GM23338 (cell line): ENCODE data around the gene HRK. TPM values are rescaled to one million over a fixed set of nuclear protein-coding genes. Genes with fewer than 3 reads are reported as not detected.

ENCODE experiments used
- ATAC-seq: fragments of 200-7000 bp; cut with Tn5 transposase; 3 replicates; pipeline ENCODE4 v1.9.1; 2020
- DNase-seq: peaks from one replicate; pipeline ENCODE4 v3.0.0-alpha.2; 2015; ENCODE audit warnings: low spot score
- H2AFZ ChIP-seq: fragments of 200-600 bp; sonication (generic); 2 replicates; pipeline ENCODE4 v1.8.0; 2016; ENCODE audit warnings: antibody characterized with exemption, mild to moderate bottlenecking, moderate library complexity
- H3F3A ChIP-seq: fragments of 200-600 bp; sonication (generic); replicated peaks from 2 replicates; pipeline ENCODE4 v1.8.0; 2017; ENCODE audit warnings: antibody characterized with exemption, mixed run types, low read depth
- H3K27ac ChIP-seq: fragments of 200-600 bp; sonication (generic); 2 replicates; pipeline ENCODE4 v1.6.1; 2016; ENCODE audit warnings: low read depth
- H3K27me3 ChIP-seq: fragments of 200-600 bp; sonication (generic); 2 replicates; pipeline ENCODE4 v1.8.0; 2016; ENCODE audit warnings: mild to moderate bottlenecking, mixed run types, moderate library complexity; ENCODE audit not compliant: insufficient read depth
- H3K36me3 ChIP-seq: fragments of 200-600 bp; sonication (generic); 2 replicates; pipeline ENCODE4 v1.8.0; 2016; ENCODE audit warnings: mild to moderate bottlenecking; ENCODE audit not compliant: insufficient read depth
- H3K4me1 ChIP-seq: fragments of 200-600 bp; sonication (generic); 2 replicates; pipeline ENCODE4 v1.8.0; 2016; ENCODE audit warnings: mild to moderate bottlenecking, moderate library complexity; ENCODE audit not compliant: insufficient read depth
- H3K4me2 ChIP-seq: fragments of 200-600 bp; sonication (generic); 2 replicates; pipeline ENCODE4 v1.7.1; 2017; ENCODE audit warnings: mixed run types
- H3K4me3 ChIP-seq: fragments of 200-600 bp; sonication (generic); 2 replicates; pipeline ENCODE4 v1.6.1; 2016; ENCODE audit warnings: mixed run types
- H3K79me2 ChIP-seq: fragments of 200-600 bp; sonication (generic); replicated peaks from 2 replicates; pipeline ENCODE4 v1.8.0; 2017; ENCODE audit warnings: mild to moderate bottlenecking; ENCODE audit not compliant: insufficient read depth
- H3K9me2 ChIP-seq: fragments of 200-600 bp; sonication (generic); 2 replicates; pipeline ENCODE4 v1.8.0; 2017; ENCODE audit not compliant: insufficient read depth
- H4K20me1 ChIP-seq: fragments of 200-600 bp; sonication (generic); replicated peaks from 2 replicates; pipeline ENCODE4 v1.8.0; 2017; ENCODE audit warnings: mild to moderate bottlenecking; ENCODE audit not compliant: insufficient read depth
- H3K27ac Mint-ChIP-seq: 2 replicates; pipeline ENCODE4 v1.8.0; 2020; ENCODE audit warnings: inconsistent platforms, mild to moderate bottlenecking, moderate library complexity, mixed read lengths
- H3K27me3 Mint-ChIP-seq: 3 replicates; pipeline ENCODE4 v1.8.0; 2022; ENCODE audit warnings: low read depth, mild to moderate bottlenecking, moderate library complexity, mixed read lengths, inconsistent platforms; ENCODE audit not compliant: insufficient read depth, poor library complexity
- H3K36me3 Mint-ChIP-seq: 3 replicates; pipeline ENCODE4 v1.8.0; 2021; ENCODE audit warnings: low read depth, mild to moderate bottlenecking, inconsistent platforms, moderate library complexity, mixed read lengths
- H3K4me1 Mint-ChIP-seq: 3 replicates; pipeline ENCODE4 v1.8.0; 2020; ENCODE audit warnings: mild to moderate bottlenecking, inconsistent platforms, mixed read lengths
- H3K4me3 Mint-ChIP-seq: 3 replicates; pipeline ENCODE4 v1.8.0; 2021; ENCODE audit warnings: moderate library complexity, mild to moderate bottlenecking, inconsistent platforms, mixed read lengths
- H3K9me3 Mint-ChIP-seq: 3 replicates; pipeline ENCODE4 v1.8.0; 2020; ENCODE audit warnings: moderate library complexity, mild to moderate bottlenecking, inconsistent platforms, mixed read lengths
- CREB1 ChIP-seq: fragments of 250-450 bp; sonication (Bioruptor Pico); IDR thresholded peaks from 2 replicates; pipeline ENCODE4 v1.5.0; 2020; ENCODE audit warnings: low read depth, mild to moderate bottlenecking, moderate library complexity
- EZH2phosphoT487 ChIP-seq: fragments of 200-600 bp; sonication (generic); IDR thresholded peaks from one replicate; pipeline ENCODE4 v1.8.1; 2018; ENCODE audit warnings: antibody characterized with exemption; ENCODE audit not compliant: unreplicated experiment
- JUNB ChIP-seq: IDR thresholded peaks from one replicate; pipeline ENCODE4 v1.6.1; 2016; ENCODE audit warnings: antibody characterized with exemption; ENCODE audit not compliant: unreplicated experiment
- POLR2AphosphoS5 ChIP-seq: IDR thresholded peaks from 2 replicates; pipeline ENCODE4 v1.6.1; 2016; ENCODE audit warnings: antibody characterized with exemption, low read depth
- STAT1 ChIP-seq: IDR thresholded peaks from one replicate; pipeline ENCODE4 v1.6.1; 2016; ENCODE audit warnings: antibody characterized with exemption; ENCODE audit not compliant: unreplicated experiment
- ZNF114 ChIP-seq: fragments of 250-450 bp; sonication (Bioruptor Pico); IDR thresholded peaks from 2 replicates; pipeline ENCODE4 v1.5.0; 2020; ENCODE audit warnings: mild to moderate bottlenecking, moderate library complexity
- ZNF331 ChIP-seq: fragments of 250-450 bp; sonication (Bioruptor Pico); IDR thresholded peaks from 2 replicates; pipeline ENCODE4 v1.5.0; 2020; ENCODE audit warnings: low read depth, mild to moderate bottlenecking, moderate library complexity
- polyA plus RNA-seq: library from polyadenylated mRNA; unstranded; fragments of >200 nt; fragmentation: Nextera tagmentation; extraction: Ambion mirVana; gene quantifications from 2 replicates; pipeline ENCODE4 v1.2.1, GENCODE V29; 2016
- total RNA-seq: library from RNA; depleted of rRNA; stranded (reverse); fragments of >200 nt; shearing (Covaris generic); gene quantifications from 2 replicates; pipeline ENCODE4 v1.2.3, GENCODE V29; 2014
- TF ChIP-seq, protein P1 (sequence below): IDR thresholded peaks from 2 replicates; pipeline ENCODE4 v1.6.1; 2016; ENCODE audit warnings: antibody characterized with exemption
- TF ChIP-seq, protein P2 (sequence below), 2 experiments: fragments of 200-600 bp in 1 of 2; sonication (generic) in 1 of 2; conservative IDR thresholded peaks; 2 replicates each; pipeline versions ENCODE4 v1.5.1 to v1.6.1; 2016 to 2017; ENCODE audit warnings: antibody characterized with exemption in 2 of 2, low read depth in 2 of 2, mild to moderate bottlenecking in 2 of 2, moderate library complexity in 1 of 2
- TF ChIP-seq, protein P3 (sequence below): IDR thresholded peaks from one replicate; pipeline ENCODE4 v1.6.1; 2018; ENCODE audit warnings: antibody characterized with exemption; ENCODE audit not compliant: unreplicated experiment

HRK gene
- total and polyA plus RNA-seq, 2 experiments from 2014 or later, result 1.7 to 1.9 TPM

DNA sequence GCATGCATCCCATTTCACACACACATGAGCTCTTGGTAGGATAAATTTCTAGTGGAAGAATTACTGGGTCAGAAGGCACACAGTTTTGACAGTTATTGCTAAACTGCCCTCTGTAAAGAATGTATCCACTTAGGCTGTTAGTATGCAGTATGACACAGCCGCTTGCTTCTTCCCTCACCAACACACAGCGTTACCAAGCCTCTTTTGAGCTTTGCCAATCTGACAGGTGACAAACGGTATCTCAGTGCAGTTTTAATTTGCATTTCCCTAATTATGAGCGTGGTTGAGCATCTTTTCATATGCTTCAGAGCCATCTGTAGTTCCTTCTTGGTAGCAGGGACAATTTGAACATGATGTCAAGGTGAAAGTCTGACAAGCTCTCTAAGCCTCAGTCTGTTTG is 42.9 kb downstream of the HRK start:
- no peak overlapping the region for H2AFZ ChIP-seq
- H3K4me2 ChIP-seq, result no peak overlapping the region
- Mint-ChIP-seq H3K36me3 (peaks cover 21% of the 10 kb centered on the region), H3K4me3 (no peak overlapping the region), H3K27me3 (peaks cover under 1% of the 10 kb centered on the region), H3K9me3 (no peaks in the 10 kb centered on the region), H3K27ac (no peak overlapping the region), H3K4me1 (peaks cover 4% of the 10 kb centered on the region; the same call in 2 of the 3 replicates)
- H3K4me1 ChIP-seq, result peaks cover 7% of the 10 kb centered on the region; the same call in 1 of the 2 replicates
- no peak overlapping the region for H3K27ac ChIP-seq
- no peaks in the 10 kb centered on the region for H4K20me1 ChIP-seq
- H3K9me2 ChIP-seq, result no peaks in the 10 kb centered on the region
- ATAC-seq (no peak), DNase-seq (no peak)
- no peaks in the 10 kb centered on the region for H3K79me2 ChIP-seq
- no peak for TF ChIP-seq POLR2AphosphoS5
- no peak for TF ChIP-seq JUNB
- H3K4me3 ChIP-seq, result no peak overlapping the region
- H3K36me3 ChIP-seq, result no peaks in the 10 kb centered on the region
- H3K27me3 ChIP-seq, result no peaks in the 10 kb centered on the region
- H3F3A ChIP-seq, result no peaks in the 10 kb centered on the region

DNA sequence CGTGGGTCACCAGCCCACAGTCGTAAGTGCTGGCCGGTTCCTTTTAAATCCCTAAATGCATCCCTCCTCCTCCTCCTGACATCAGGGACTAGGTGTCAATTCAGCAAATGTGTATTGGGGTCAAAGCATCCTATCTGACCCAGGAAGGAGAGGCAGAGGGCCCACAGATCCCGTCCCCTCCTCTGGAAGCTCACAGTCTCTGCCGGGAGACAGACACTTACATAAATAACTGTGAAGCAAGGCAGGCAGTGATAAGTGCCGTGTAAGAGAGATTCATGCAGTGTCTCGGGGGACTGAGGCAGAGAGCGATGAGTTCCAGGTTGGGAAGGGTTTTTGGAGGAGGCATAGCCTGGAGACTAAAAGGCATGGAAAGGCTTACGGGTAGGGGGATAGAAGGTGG is 44.1 kb downstream of the HRK start:
- no peaks in the 10 kb centered on the region for H4K20me1 ChIP-seq
- no peak overlapping the region for H3K4me3 Mint-ChIP-seq
- peak overlapping the region; percentile 20; the same call in 1 of the 2 replicates for H3K4me2 ChIP-seq
- no peaks in the 10 kb centered on the region for H3K9me2 ChIP-seq
- H3K27me3 ChIP-seq, result no peaks in the 10 kb centered on the region
- no peak for ATAC-seq
- no peak overlapping the region for H3K4me3 ChIP-seq
- no peak overlapping the region for H2AFZ ChIP-seq
- no peaks in the 10 kb centered on the region for H3K27me3 Mint-ChIP-seq
- peaks cover 4% of the 10 kb centered on the region; the same call in 2 of the 3 replicates for H3K4me1 Mint-ChIP-seq
- H3K27ac Mint-ChIP-seq, result peak overlapping the region; percentile 25; the same call in 1 of the 2 replicates
- H3K27ac ChIP-seq, result 0 out of 2 replicates have a peak overlapping the region, but pooled peaks have one; percentile 62
- H3F3A ChIP-seq, result no peaks in the 10 kb centered on the region
- no peaks in the 10 kb centered on the region for H3K79me2 ChIP-seq
- H3K36me3 Mint-ChIP-seq, result peaks cover 21% of the 10 kb centered on the region
- no peaks in the 10 kb centered on the region for H3K36me3 ChIP-seq
- H3K9me3 Mint-ChIP-seq, result no peaks in the 10 kb centered on the region
- no peak for DNase-seq
- H3K4me1 ChIP-seq, result peaks cover 7% of the 10 kb centered on the region; the same call in 1 of the 2 replicates
- no peak for TF ChIP-seq POLR2AphosphoS5
- no peak for TF ChIP-seq EZH2phosphoT487
- TF ChIP-seq, protein P1, sequence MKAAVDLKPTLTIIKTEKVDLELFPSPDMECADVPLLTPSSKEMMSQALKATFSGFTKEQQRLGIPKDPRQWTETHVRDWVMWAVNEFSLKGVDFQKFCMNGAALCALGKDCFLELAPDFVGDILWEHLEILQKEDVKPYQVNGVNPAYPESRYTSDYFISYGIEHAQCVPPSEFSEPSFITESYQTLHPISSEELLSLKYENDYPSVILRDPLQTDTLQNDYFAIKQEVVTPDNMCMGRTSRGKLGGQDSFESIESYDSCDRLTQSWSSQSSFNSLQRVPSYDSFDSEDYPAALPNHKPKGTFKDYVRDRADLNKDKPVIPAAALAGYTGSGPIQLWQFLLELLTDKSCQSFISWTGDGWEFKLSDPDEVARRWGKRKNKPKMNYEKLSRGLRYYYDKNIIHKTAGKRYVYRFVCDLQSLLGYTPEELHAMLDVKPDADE, result no peak
- no peak for TF ChIP-seq CREB1
- TF ChIP-seq, protein P2, sequence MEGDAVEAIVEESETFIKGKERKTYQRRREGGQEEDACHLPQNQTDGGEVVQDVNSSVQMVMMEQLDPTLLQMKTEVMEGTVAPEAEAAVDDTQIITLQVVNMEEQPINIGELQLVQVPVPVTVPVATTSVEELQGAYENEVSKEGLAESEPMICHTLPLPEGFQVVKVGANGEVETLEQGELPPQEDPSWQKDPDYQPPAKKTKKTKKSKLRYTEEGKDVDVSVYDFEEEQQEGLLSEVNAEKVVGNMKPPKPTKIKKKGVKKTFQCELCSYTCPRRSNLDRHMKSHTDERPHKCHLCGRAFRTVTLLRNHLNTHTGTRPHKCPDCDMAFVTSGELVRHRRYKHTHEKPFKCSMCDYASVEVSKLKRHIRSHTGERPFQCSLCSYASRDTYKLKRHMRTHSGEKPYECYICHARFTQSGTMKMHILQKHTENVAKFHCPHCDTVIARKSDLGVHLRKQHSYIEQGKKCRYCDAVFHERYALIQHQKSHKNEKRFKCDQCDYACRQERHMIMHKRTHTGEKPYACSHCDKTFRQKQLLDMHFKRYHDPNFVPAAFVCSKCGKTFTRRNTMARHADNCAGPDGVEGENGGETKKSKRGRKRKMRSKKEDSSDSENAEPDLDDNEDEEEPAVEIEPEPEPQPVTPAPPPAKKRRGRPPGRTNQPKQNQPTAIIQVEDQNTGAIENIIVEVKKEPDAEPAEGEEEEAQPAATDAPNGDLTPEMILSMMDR (conservative IDR thresholded peaks at IDR 0.05; ENCODE audit: low read depth in 2 of 2), result no peak
- no peak for TF ChIP-seq ZNF114
- TF ChIP-seq ZNF331 (CRISPR knock-in tag), result no peak
- no peak for TF ChIP-seq JUNB
- TF ChIP-seq, protein P3, sequence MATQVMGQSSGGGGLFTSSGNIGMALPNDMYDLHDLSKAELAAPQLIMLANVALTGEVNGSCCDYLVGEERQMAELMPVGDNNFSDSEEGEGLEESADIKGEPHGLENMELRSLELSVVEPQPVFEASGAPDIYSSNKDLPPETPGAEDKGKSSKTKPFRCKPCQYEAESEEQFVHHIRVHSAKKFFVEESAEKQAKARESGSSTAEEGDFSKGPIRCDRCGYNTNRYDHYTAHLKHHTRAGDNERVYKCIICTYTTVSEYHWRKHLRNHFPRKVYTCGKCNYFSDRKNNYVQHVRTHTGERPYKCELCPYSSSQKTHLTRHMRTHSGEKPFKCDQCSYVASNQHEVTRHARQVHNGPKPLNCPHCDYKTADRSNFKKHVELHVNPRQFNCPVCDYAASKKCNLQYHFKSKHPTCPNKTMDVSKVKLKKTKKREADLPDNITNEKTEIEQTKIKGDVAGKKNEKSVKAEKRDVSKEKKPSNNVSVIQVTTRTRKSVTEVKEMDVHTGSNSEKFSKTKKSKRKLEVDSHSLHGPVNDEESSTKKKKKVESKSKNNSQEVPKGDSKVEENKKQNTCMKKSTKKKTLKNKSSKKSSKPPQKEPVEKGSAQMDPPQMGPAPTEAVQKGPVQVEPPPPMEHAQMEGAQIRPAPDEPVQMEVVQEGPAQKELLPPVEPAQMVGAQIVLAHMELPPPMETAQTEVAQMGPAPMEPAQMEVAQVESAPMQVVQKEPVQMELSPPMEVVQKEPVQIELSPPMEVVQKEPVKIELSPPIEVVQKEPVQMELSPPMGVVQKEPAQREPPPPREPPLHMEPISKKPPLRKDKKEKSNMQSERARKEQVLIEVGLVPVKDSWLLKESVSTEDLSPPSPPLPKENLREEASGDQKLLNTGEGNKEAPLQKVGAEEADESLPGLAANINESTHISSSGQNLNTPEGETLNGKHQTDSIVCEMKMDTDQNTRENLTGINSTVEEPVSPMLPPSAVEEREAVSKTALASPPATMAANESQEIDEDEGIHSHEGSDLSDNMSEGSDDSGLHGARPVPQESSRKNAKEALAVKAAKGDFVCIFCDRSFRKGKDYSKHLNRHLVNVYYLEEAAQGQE, result no peak
- no peak for TF ChIP-seq STAT1
